HEK293 (cell line): ENCODE results near the gene C4orf50.
A peak's percentile ranks its signal among the peaks of the same experiment; 100 is the strongest.

Experiments used
- CTCF ChIA-PET: fragments of 350-600 bp; formaldehyde crosslinking; extraction: SDS; loops from one replicate; lab custom pipeline; 2021; ENCODE audit warnings: antibody characterized with exemption; lab: Yijun Ruan, JAX
- POLR2A ChIA-PET: fragments of 300-600 bp; formaldehyde crosslinking; extraction: SDS; loops from one replicate; lab custom pipeline; 2020; ENCODE audit warnings: antibody characterized with exemption, inconsistent platforms; lab: Yijun Ruan, JAX
- H3K27ac ChIP-seq: fragments of 200-500 bp; sonication (Bioruptor generic); 2 replicates; pipeline ENCODE4 v1.5.1; 2014; ENCODE audit warnings: low read depth, low read length, control low read depth, inconsistent platforms; ENCODE audit errors: extremely low read depth
- H3K36me3 ChIP-seq, 2 experiments: fragments of 200-500 bp in 1 of 2; sonication (Bioruptor generic) in 1 of 2; 1 replicate in 1 of 2; 2 replicates in 1 of 2; pipeline ENCODE4 v1.5.1; 2014 to 2017; ENCODE audit warnings: inconsistent platforms in 2 of 2, low read length in 2 of 2; ENCODE audit not compliant: control insufficient read depth in 2 of 2, insufficient read depth in 1 of 2
- H3K4me1 ChIP-seq: fragments of 200-500 bp; sonication (Bioruptor generic); 2 replicates; pipeline ENCODE4 v1.5.1; 2014; ENCODE audit warnings: mild to moderate bottlenecking, low read length, inconsistent platforms; ENCODE audit not compliant: control insufficient read depth, insufficient read depth
- H3K4me3 ChIP-seq: 2 replicates; pipeline ENCODE4 v1.5.1; 2011; ENCODE audit warnings: low read depth, mild to moderate bottlenecking, control low read depth, low read length, moderate library complexity
- H3K9me3 ChIP-seq: fragments of 200-500 bp; sonication (Bioruptor generic); 2 replicates; pipeline ENCODE4 v1.5.1; 2014; ENCODE audit warnings: low read depth, low read length, inconsistent platforms; ENCODE audit not compliant: control insufficient read depth, insufficient read depth
- GLIS2 ChIP-seq: fragments of 450-650 bp; formaldehyde crosslinking; IDR thresholded peaks from 2 replicates; pipeline ENCODE4 v1.5.1; 2016; ENCODE audit warnings: missing biosample characterization, missing genetic modification characterization
- SETDB1 ChIP-seq: IDR thresholded peaks from one replicate; pipeline ENCODE4 v1.6.1; 2017; ENCODE audit warnings: mild to moderate bottlenecking, low read length, moderate library complexity, mixed read lengths; ENCODE audit not compliant: insufficient read length
- ZEB2 ChIP-seq: fragments of 450-650 bp; formaldehyde crosslinking; IDR thresholded peaks from 2 replicates; pipeline ENCODE4 v1.5.1; 2016; ENCODE audit warnings: missing biosample characterization, missing genetic modification characterization
- ZNF10 ChIP-seq: fragments of 450-650 bp; formaldehyde crosslinking; IDR thresholded peaks from 2 replicates; pipeline ENCODE4 v1.5.1; 2017; ENCODE audit warnings: missing biosample characterization, missing genetic modification characterization
- ZNF138 ChIP-seq: fragments of 450-650 bp; formaldehyde crosslinking; IDR thresholded peaks from 2 replicates; pipeline ENCODE4 v1.5.1; 2016; ENCODE audit warnings: missing biosample characterization, missing genetic modification characterization, borderline replicate concordance
- ZNF140 ChIP-seq: fragments of 450-650 bp; formaldehyde crosslinking; IDR thresholded peaks from 2 replicates; pipeline ENCODE4 v1.5.1; 2016; ENCODE audit warnings: missing biosample characterization, missing genetic modification characterization
- ZNF362 ChIP-seq: fragments of 450-650 bp; formaldehyde crosslinking; IDR thresholded peaks from 2 replicates; pipeline ENCODE4 v1.5.1; 2016; ENCODE audit warnings: missing biosample characterization, missing genetic modification characterization
- ZNF423 ChIP-seq: fragments of 450-650 bp; formaldehyde crosslinking; IDR thresholded peaks from 2 replicates; pipeline ENCODE4 v1.5.1; 2016; ENCODE audit warnings: missing biosample characterization, missing genetic modification characterization
- ZNF623 ChIP-seq: fragments of 450-650 bp; formaldehyde crosslinking; IDR thresholded peaks from 2 replicates; pipeline ENCODE4 v1.5.1; 2016; ENCODE audit warnings: missing biosample characterization, missing genetic modification characterization
- ZNF654 ChIP-seq: fragments of 450-650 bp; formaldehyde crosslinking; IDR thresholded peaks from 2 replicates; pipeline ENCODE4 v1.5.1; 2016; ENCODE audit warnings: low read depth, missing biosample characterization, missing genetic modification characterization
- ZNF664 ChIP-seq: fragments of 450-650 bp; formaldehyde crosslinking; IDR thresholded peaks from 2 replicates; pipeline ENCODE4 v1.5.1; 2016; ENCODE audit warnings: missing biosample characterization, missing genetic modification characterization
- ZSCAN5A ChIP-seq: fragments of 450-650 bp; formaldehyde crosslinking; IDR thresholded peaks from 2 replicates; pipeline ENCODE4 v1.5.1; 2016; ENCODE audit warnings: missing biosample characterization, missing genetic modification characterization

C4orf50 gene

GRCh38 chr4:5990446-5991160 lies 27.6 kb downstream of the C4orf50 start:
- ChIA-PET POLR2A (no interaction called here), CTCF (interaction anchor here (0.6 to 1.7 kb wide), 2 partner anchors 97 to 941 kb away, joined by 3 to 6 read pairs; no protein-coding TSS in a partner anchor)
- Histone ChIP-seq H3K36me3 (no peaks in the 10 kb centered on the region), H3K27ac (no peak overlapping the region), H3K4me3 (no peak overlapping the region), H3K4me1 (no peaks in the 10 kb centered on the region), H3K9me3 (no peaks in the 10 kb centered on the region)
- TF ChIP-seq ZNF423 (no peak), ZNF138 (tag by site-specific recombination) (no peak), ZNF623 (peak; percentile 84)

GRCh38 chr4:5989236-5990225 lies 28.7 kb downstream of the C4orf50 start:
- H3K9me3 ChIP-seq: no peaks in the 10 kb centered on the region
- TF ChIP-seq ZSCAN5A (tag by site-specific recombination) (no peak), ZNF10 (tag by site-specific recombination) (peak; percentile 75)
- H3K4me3 ChIP-seq: no peak overlapping the region
- ChIA-PET POLR2A (no interaction called here), CTCF (interaction anchor here (0.7 to 0.9 kb wide), 2 partner anchors 9 to 10 kb away, joined by 3 to 4 read pairs; no protein-coding TSS in a partner anchor)
- no peak overlapping the region for H3K27ac ChIP-seq
- no peaks in the 10 kb centered on the region for H3K36me3 ChIP-seq
- H3K4me1 ChIP-seq: no peaks in the 10 kb centered on the region

GRCh38 chr4:5988086-5988845 lies 30.0 kb downstream of the C4orf50 start:
- H3K9me3 ChIP-seq: no peaks in the 10 kb centered on the region
- TF ChIP-seq ZNF654 (tag by site-specific recombination): no peak
- TF ChIP-seq ZEB2 (tag by site-specific recombination): no peak
- TF ChIP-seq ZNF664: no peak
- no peak for TF ChIP-seq ZNF140 (tag by site-specific recombination)
- ChIA-PET POLR2A (no interaction called here), CTCF (no interaction called here)
- H3K36me3 ChIP-seq: no peaks in the 10 kb centered on the region
- H3K27ac ChIP-seq: no peak overlapping the region
- H3K4me1 ChIP-seq: no peaks in the 10 kb centered on the region
- no peak overlapping the region for H3K4me3 ChIP-seq

DNA sequence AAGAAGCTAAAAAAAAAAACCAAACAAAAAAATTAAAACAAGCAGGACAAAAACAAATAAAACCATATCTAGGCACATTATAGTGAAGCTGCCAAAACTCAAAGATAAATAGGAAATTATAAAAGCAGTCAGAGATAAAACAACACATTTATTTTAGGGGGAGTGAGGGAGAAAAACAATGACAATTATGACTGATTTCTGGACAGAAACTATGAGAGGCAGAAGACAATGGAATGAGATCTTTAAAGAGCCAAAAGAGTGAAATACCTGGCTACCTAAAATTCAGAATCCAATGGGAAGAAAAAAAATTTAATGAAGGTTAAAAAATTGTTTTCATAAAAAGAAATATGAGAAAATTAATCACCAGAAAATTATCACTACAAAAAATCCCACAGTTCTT lies 33.4 kb downstream of the C4orf50 start:
- no peak overlapping the region for H3K27ac ChIP-seq
- no peaks in the 10 kb centered on the region for H3K9me3 ChIP-seq
- H3K4me1 ChIP-seq: no peaks in the 10 kb centered on the region
- CTCF ChIA-PET: interaction anchor here (0.7 kb wide), 1 partner anchor 205 kb away, joined by 4 read pairs; no protein-coding TSS in a partner anchor
- H3K4me3 ChIP-seq: no peak overlapping the region
- H3K36me3 ChIP-seq: no peaks in the 10 kb centered on the region
- TF ChIP-seq SETDB1 (peak; percentile 77), GLIS2 (no peak), ZNF362 (no peak)
- TF ChIP-seq, all 188 proteins: peak for 1
- POLR2A ChIA-PET: interaction anchor here (0.6 kb wide), 1 partner anchor 110 kb away, joined by 3 read pairs; no protein-coding TSS in a partner anchor
